ENCODE measurements around the gene PHF20. TPM values are rescaled to one million over a fixed set of nuclear protein-coding genes. Genes with fewer than 3 reads are reported as not detected.

Gene PHF20
- total and polyA plus RNA-seq, 3 donors from 2014 or later = 59.8 to 108 (median 76.1) TPM

DNA sequence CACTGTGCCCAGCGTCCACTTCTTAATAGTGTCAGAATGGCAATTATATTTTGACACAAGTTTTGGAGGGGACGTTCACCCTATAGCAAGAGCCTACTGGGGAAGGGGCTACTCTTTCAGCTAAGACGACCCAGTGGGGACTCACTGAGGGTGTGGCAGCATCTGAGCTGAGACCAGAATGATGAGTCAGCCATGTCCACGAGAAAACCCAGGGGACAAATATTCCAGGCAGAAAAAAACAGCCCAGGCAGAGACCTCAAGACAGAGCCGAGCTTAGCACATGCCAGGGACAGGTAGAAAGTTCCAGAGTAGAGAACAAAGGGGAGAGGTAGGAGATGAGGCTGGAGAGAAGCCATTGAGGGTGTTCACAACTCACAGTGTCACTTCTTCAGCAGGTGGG is 207.7 kb downstream of the PHF20 start:
- H3K36me3 ChIP-seq (ENCODE audit: low read depth, missing control alignments) = no peaks in the 10 kb centered on the region
- no peak overlapping the region for H3K27ac ChIP-seq
- 69 to 85% methylated on average over 5 of the region's 5 CpGs for WGBS, 2 donors
- DNase-seq = no peak
- intact Hi-C loops (cut with DNase I; ENCODE audit: low total_unique reads) = no loop called here
- no peaks in the 10 kb centered on the region for H3K27me3 ChIP-seq
- H3K4me3 ChIP-seq = no peak overlapping the region
- TF ChIP-seq POLR2A (IDR thresholded peaks at IDR 0.05) (no peak), CTCF (IDR thresholded peaks at IDR 0.05) (no peak)
- no peaks in the 10 kb centered on the region for H3K4me1 ChIP-seq
- no peaks in the 10 kb centered on the region for H3K9me3 ChIP-seq

- TF ChIP-seq CTCF (IDR thresholded peaks at IDR 0.05) (no peak), POLR2A (IDR thresholded peaks at IDR 0.05) (no peak)
- Histone ChIP-seq H3K27ac (no peak overlapping the region), H3K36me3 (ENCODE audit: low read depth, missing control alignments) (no peaks in the 10 kb centered on the region), H3K9me3 (no peaks in the 10 kb centered on the region), H3K27me3 (no peaks in the 10 kb centered on the region), H3K4me3 (no peak overlapping the region), H3K4me1 (no peaks in the 10 kb centered on the region)
- whole genome bisulfite sequencing, 2 donors = 78 to 81% methylated on average over 3 of the region's 3 CpGs
- DNase-seq = no peak
- intact Hi-C loops (cut with DNase I; ENCODE audit: low total_unique reads) = no loop called here
These were observed 210.2 kb downstream of the PHF20 start for GRCh38 chr20:35981969-35982368.

DNA sequence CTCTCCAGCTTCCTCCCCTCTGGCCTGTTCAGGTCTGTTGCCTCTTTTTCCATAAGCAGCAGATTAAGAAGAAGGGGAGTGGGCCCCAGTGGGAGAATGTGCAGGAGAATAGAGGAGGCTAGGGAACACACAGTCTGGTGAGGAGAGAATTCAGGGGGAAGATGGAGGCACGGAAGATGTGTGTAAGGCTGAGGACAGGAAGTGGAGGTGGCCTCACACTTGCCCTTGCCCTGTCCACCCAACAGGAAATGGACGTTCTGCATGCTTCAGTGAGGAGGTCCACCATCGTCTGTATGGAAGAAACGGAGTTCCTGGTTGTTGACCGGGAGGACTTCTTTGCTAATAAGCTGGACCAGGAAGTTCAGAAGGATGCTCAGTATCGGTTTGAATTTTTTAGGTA is 212.6 kb downstream of the PHF20 start:
- TF ChIP-seq CTCF (IDR thresholded peaks at IDR 0.05) (no peak), POLR2A (IDR thresholded peaks at IDR 0.05) (no peak)
- no peaks in the 10 kb centered on the region for H3K9me3 ChIP-seq
- DNase-seq = no peak
- no peak overlapping the region for H3K27ac ChIP-seq
- H3K4me3 ChIP-seq = no peak overlapping the region
- no peaks in the 10 kb centered on the region for H3K4me1 ChIP-seq
- H3K27me3 ChIP-seq = no peaks in the 10 kb centered on the region
- no peaks in the 10 kb centered on the region for H3K36me3 ChIP-seq (ENCODE audit: low read depth, missing control alignments)
- 72 to 79% methylated on average over 6 of the region's 6 CpGs for WGBS, 2 donors
- intact Hi-C loops (cut with DNase I; ENCODE audit: low total_unique reads) = no loop called here

GRCh38 chr20:35985806-35986205 is 214.0 kb downstream of the PHF20 start:
- TF ChIP-seq POLR2A (IDR thresholded peaks at IDR 0.05) (no peak), CTCF (IDR thresholded peaks at IDR 0.05) (no peak)
- no peaks in the 10 kb centered on the region for H3K4me1 ChIP-seq
- H3K27ac ChIP-seq = no peak overlapping the region
- no peak for DNase-seq
- WGBS, 2 donors = 92 to 95% methylated on average over 2 of the region's 2 CpGs
- H3K36me3 ChIP-seq (ENCODE audit: low read depth, missing control alignments) = no peaks in the 10 kb centered on the region
- no peak overlapping the region for H3K4me3 ChIP-seq
- H3K9me3 ChIP-seq = no peaks in the 10 kb centered on the region
- no peaks in the 10 kb centered on the region for H3K27me3 ChIP-seq
- intact Hi-C loops (cut with DNase I; ENCODE audit: low total_unique reads) = no loop called here

DNA sequence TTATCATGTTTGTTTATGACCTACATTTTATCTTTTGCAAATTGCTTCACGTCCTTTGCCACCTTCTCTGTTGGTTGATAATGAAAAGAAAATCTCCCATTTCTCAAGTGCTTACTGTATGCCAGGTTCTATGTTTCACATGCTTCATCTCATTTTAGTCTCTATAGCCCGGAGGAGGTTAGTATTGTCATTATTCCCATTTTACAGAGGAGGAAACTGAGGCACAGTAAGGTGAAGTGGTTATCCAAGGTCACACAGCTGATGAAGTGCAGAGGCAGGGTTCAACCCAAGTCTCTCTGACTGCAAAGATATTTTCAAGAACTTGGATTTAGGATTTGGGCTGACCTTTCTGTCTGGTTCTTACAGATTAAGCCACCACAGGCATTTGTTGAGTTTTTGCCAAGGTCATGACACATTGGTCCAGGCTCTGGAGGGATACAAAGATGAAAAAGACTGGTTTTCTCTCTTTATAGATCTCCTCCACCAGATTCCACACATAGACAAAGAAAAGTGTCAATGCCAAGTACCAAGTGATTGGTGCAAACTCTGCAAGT is 217.2 kb downstream of the PHF20 start:
- H3K4me3 ChIP-seq = no peak overlapping the region
- DNase-seq = no peak
- H3K4me1 ChIP-seq = no peaks in the 10 kb centered on the region
- intact Hi-C loops (cut with DNase I; ENCODE audit: low total_unique reads) = no loop called here
- WGBS, 2 donors = 86 to 89% methylated on average over 2 of the region's 2 CpGs
- no peaks in the 10 kb centered on the region for H3K27me3 ChIP-seq
- TF ChIP-seq POLR2A (IDR thresholded peaks at IDR 0.05) (no peak), CTCF (IDR thresholded peaks at IDR 0.05) (no peak)
- H3K27ac ChIP-seq = no peak overlapping the region
- no peaks in the 10 kb centered on the region for H3K36me3 ChIP-seq (ENCODE audit: low read depth, missing control alignments)
- no peaks in the 10 kb centered on the region for H3K9me3 ChIP-seq
